Activated CD4-positive, alpha-beta T cell treated with anti-CD3 and anti-CD28 coated beads, Interleukin-2, Interleukin-4, amounts not matched to agents 100 ng/mL and 50 ng/mL, durations not matched to agents 16 hours and 8 hours (primary cell): ENCODE data around the gene SLC4A2.

Experiments used
- DNase-seq: peaks from one replicate; pipeline ENCODE4 v3.0.0-alpha.2; 2020; ENCODE audit warnings: low spot score

Gene SLC4A2

GRCh38 chr7:151115121-151115835, 55.9 kb downstream of the SLC4A2 start:
- DNase-seq: peak; percentile 13

GRCh38 chr7:151115836-151116418, 56.5 kb downstream of the SLC4A2 start:
- no peak for DNase-seq

GRCh38 chr7:151116603-151117440, 57.4 kb downstream of the SLC4A2 start:
- no peak for DNase-seq

GRCh38 chr7:151117565-151117964, 58.2 kb downstream of the SLC4A2 start:
- DNase-seq: no peak

GRCh38 chr7:151118108-151119054, 59.0 kb downstream of the SLC4A2 start:
- DNase-seq: no peak

- no peak for DNase-seq
Measured at GRCh38 chr7:151119055-151119415, 59.6 kb downstream of the SLC4A2 start.

- DNase-seq: no peak
Measured at GRCh38 chr7:151119902-151120301, 60.5 kb downstream of the SLC4A2 start.

GRCh38 chr7:151120896-151121295, 61.5 kb downstream of the SLC4A2 start:
- DNase-seq: no peak

- no peak for DNase-seq
Measured at GRCh38 chr7:151121380-151122170, 62.2 kb downstream of the SLC4A2 start.

- no peak for DNase-seq
Measured at GRCh38 chr7:151122276-151122675, 62.9 kb downstream of the SLC4A2 start.

GRCh38 chr7:151122796-151123157, 63.4 kb downstream of the SLC4A2 start:
- DNase-seq: no peak

- no peak for DNase-seq
Measured at GRCh38 chr7:151123158-151123821, 63.9 kb downstream of the SLC4A2 start.

- DNase-seq: peak; percentile 86
Measured at GRCh38 chr7:151123822-151124464, 64.6 kb downstream of the SLC4A2 start.

- DNase-seq: no peak
Measured at GRCh38 chr7:151124481-151124880, 65.1 kb downstream of the SLC4A2 start.

- DNase-seq: no peak
Measured at GRCh38 chr7:151124899-151125399, 65.6 kb downstream of the SLC4A2 start.

GRCh38 chr7:151125470-151125845, 66.1 kb downstream of the SLC4A2 start:
- DNase-seq: no peak

- DNase-seq: no peak
Measured at GRCh38 chr7:151125846-151126481, 66.6 kb downstream of the SLC4A2 start.
